Measurements from ENCODE around the gene CERS5.
"Not testable (repeated sequence)": the region's sequence is repeated elsewhere in the genome, so short reads cannot be mapped to it uniquely, and the experiment has no call there.

The CERS5 gene

DNA sequence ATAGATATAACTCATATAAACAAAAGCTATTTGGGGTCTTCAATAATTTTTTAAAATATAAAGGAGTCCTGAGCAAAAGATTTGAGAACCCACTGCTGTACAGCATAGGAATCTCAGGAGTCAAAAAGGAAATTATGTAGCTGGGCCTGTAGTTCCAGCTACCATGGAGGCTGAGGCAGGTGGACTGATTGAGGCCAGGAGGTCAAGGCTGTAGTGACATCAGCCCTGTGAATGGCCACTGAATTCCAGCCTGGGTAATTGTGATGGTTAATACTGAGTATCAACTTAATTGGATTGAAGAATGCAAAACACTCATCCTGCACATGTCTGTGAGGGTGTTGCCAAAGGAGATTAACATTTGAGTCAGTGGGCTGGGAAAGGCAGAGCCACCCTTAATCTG, 10.5 kb downstream of the CERS5 start:
- POLR2A ChIA-PET = interaction anchor here (0.5 kb wide), 1 partner anchor 25 kb away, joined by 7 read pairs; no protein-coding TSS in a partner anchor
- TF ChIP-seq, protein P1, sequence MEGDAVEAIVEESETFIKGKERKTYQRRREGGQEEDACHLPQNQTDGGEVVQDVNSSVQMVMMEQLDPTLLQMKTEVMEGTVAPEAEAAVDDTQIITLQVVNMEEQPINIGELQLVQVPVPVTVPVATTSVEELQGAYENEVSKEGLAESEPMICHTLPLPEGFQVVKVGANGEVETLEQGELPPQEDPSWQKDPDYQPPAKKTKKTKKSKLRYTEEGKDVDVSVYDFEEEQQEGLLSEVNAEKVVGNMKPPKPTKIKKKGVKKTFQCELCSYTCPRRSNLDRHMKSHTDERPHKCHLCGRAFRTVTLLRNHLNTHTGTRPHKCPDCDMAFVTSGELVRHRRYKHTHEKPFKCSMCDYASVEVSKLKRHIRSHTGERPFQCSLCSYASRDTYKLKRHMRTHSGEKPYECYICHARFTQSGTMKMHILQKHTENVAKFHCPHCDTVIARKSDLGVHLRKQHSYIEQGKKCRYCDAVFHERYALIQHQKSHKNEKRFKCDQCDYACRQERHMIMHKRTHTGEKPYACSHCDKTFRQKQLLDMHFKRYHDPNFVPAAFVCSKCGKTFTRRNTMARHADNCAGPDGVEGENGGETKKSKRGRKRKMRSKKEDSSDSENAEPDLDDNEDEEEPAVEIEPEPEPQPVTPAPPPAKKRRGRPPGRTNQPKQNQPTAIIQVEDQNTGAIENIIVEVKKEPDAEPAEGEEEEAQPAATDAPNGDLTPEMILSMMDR (IDR thresholded peaks at IDR 0.05; ENCODE audit: control extremely low read depth, extremely low read depth, low read depth, missing control alignments) = no peak
- no peak for DNase-seq (ENCODE audit: extremely low spot score)
- CTCF ChIA-PET = interaction anchor here (1.1 to 2.8 kb wide), 6 partner anchors 9 to 190 kb away, joined by 3 to 17 read pairs (median 6); partner anchors contain the start of genes CERS5 and COX14

DNA sequence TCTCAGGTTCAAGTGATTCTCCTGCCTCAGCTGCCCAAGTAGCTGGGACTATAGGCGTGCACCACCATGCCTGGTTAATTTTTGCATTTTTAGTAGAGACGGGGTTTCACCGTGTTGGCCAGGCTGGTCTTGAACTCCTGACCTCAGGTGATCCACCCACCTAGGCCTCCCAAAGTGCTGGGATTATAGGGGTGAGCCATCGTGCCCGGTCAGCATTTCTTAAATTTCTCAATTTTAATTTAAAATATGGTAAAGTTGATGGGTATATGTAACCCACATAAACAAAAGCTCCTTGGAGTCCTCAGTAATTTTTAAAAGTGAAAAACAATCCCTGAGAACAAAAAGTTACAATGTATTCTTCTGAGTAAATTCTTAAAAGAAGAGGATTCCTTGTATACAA, 12.2 kb downstream of the CERS5 start:
- POLR2A ChIA-PET; DNase-seq (ENCODE audit: extremely low spot score): not testable (repeated sequence)
- CTCF ChIA-PET = interaction anchor here (1.1 to 6.1 kb wide), 14 partner anchors 9 to 188 kb away, joined by 3 to 38 read pairs (median 6); partner anchors contain the start of genes CERS5 and COX14

DNA sequence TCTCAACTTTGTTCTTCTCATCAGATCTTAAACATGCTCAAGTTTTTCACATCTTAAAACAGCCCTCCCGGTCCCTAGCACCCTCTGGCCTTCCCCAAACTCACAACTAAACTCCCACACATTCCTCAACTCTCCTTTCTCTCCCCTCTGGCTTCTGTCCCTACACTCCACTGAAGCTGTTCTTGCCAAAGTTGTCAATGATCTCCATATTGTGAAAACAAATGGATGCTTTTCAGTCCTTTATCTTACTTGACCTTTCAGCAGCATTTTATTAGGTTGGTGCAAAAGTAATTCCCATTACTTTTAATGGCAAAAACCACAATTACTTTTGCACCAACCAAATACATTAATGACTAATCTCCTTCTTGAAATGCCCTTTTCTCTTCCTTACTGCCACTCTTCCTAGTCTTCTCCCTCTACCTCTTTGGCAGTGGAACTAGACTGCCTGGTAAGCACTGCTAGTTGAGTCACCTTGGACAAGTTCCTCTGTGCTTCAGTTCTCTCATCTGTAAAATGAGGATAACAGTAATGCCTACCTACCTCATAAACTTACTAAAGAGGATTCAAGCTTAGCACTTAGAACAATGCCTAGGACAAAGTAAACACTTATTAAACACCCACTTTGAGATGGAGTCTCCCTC, 16.0 kb downstream of the CERS5 start:
- TF ChIP-seq, protein P1 (IDR thresholded peaks at IDR 0.05; ENCODE audit: control extremely low read depth, extremely low read depth, low read depth, missing control alignments) = no peak
- ChIA-PET POLR2A (no interaction called here), CTCF (interaction anchor here (3.6 to 6.1 kb wide), 2 partner anchors 18 to 41 kb away, joined by 15 to 38 read pairs; partner anchors contain the start of gene COX14)
- DNase-seq (ENCODE audit: extremely low spot score) = no peak

DNA sequence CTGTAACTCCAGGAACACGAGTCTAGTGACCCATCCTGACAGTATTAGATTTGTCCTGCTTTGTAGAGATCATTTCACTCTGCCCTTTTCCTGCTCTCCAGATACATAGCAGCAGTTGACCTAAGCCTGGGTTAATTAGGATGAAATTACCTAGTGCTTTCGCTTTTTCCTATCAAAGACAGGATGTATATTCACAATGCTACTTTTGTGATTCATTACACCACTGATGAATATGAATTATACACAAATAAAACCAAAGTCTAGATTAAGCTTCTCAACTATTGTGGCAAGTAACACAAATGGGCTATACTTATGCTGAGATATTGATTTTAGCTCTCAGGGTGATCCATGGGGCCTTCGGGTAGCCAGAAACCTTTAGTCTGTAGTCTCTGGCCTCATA, 17.9 kb downstream of the CERS5 start:
- no peak for DNase-seq (ENCODE audit: extremely low spot score)
- CTCF ChIA-PET = interaction anchor here (0.9 to 6.1 kb wide), 9 partner anchors 8 to 165 kb away, joined by 3 to 38 read pairs (median 4); partner anchors contain the start of genes CERS5 and COX14
- POLR2A ChIA-PET = no interaction called here
- TF ChIP-seq, protein P1 (IDR thresholded peaks at IDR 0.05; ENCODE audit: control extremely low read depth, extremely low read depth, low read depth, missing control alignments) = no peak

DNA sequence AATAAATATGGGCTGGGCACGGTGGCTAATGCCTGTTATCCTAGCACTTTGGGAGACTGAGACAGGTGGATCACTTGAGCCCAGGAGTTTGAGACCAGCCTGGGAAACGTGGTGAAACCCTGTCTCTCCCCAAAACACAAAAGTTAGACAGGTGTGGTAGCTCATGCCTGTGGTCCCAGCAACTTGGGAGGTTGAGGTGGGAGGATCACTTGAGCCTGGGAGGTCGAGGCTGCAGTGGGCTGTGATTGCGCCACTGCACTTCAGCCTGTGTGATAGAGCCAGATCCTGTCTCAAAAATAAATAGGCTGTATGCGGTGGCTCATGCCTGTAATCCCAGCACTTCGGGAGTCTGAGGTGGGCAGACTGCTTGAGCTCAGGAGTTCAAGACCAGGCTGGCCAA, 19.2 kb downstream of the CERS5 start:
- DNase-seq (ENCODE audit: extremely low spot score) = not testable (repeated sequence)
- ChIA-PET POLR2A (interaction anchor here (0.6 kb wide), 1 partner anchor 23 kb away, joined by 3 read pairs; no protein-coding TSS in a partner anchor), CTCF (interaction anchor here (1.1 to 11.0 kb wide), 8 partner anchors 9 to 73 kb away, joined by 3 to 54 read pairs (median 4); partner anchors contain the start of genes CERS5 and COX14)

DNA sequence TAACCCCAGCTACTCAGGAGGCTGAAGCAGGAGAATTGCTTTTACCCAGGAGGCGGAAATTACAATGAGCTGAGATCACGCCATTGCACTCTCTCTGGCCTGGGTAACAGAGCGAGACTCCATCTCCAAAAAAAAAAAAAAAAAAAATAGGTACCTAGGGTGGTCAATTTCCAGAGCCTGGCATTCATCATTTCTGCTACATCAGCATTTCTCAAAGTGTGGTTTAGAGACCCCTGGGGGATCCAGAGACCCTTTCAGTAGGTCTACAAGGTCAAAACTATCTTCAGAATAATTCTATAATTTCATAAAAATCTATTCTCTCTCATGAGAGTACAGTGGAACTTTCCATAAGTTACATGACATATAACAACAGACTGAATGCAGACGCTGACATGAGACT, 19.9 kb downstream of the CERS5 start:
- ChIA-PET CTCF (interaction anchor here (1.1 to 11.0 kb wide), 11 partner anchors 7 to 73 kb away, joined by 3 to 54 read pairs (median 4); partner anchors contain the start of genes CERS5 and COX14), POLR2A (interaction anchor here (0.6 kb wide), 1 partner anchor 24 kb away, joined by 3 read pairs; no protein-coding TSS in a partner anchor)
- DNase-seq (ENCODE audit: extremely low spot score) = no peak
- TF ChIP-seq, protein P1 (IDR thresholded peaks at IDR 0.05; ENCODE audit: control extremely low read depth, extremely low read depth, low read depth, missing control alignments) = no peak

DNA sequence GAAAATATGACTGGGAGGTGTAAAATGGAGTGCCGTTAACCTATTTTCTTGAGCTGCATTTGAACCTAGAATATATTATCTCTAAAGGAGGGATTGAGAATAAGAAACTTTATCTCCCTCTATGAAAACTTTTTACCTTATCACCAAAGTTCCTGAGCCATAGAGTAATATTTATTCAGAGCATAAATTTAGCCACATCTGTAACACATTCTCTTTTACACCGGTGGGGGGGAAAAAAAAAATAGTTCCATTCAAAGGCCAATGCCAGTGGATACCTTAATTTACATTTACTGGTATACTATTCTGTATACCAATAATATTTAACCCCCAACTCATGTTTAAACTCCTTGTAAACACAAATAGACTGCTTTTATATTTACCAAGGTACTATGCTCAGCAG, 21.7 kb downstream of the CERS5 start:
- ChIA-PET POLR2A (interaction anchor here (0.6 kb wide), 1 partner anchor 61 kb away, joined by 6 read pairs; no protein-coding TSS in a partner anchor), CTCF (interaction anchor here (1.1 to 11.0 kb wide), 7 partner anchors 8 to 75 kb away, joined by 3 to 54 read pairs (median 6); partner anchors contain the start of gene COX14)
- no peak for DNase-seq (ENCODE audit: extremely low spot score)
- TF ChIP-seq, protein P1 (IDR thresholded peaks at IDR 0.05; ENCODE audit: control extremely low read depth, extremely low read depth, low read depth, missing control alignments) = no peak
